Kasumi-1 (cell line): ENCODE results near the gene TRMT5.

Experiments used
- DNase-seq, 2 experiments: peaks; one replicate each; lab custom pipeline; 2025; lab: John Stamatoyannopoulos, UW

TRMT5 gene

GRCh38 chr14:60964904-60965303 is 16.0 kb downstream of the TRMT5 start:
- no peak for DNase-seq

- DNase-seq = no peak
These were observed 17.1 kb downstream of the TRMT5 start for GRCh38 chr14:60963761-60964160.

- no peak for DNase-seq
These were observed 22.7 kb downstream of the TRMT5 start for GRCh38 chr14:60958146-60958545.

GRCh38 chr14:60956632-60957031 is 24.2 kb downstream of the TRMT5 start:
- no peak for DNase-seq

GRCh38 chr14:60956202-60956601 is 24.7 kb downstream of the TRMT5 start:
- DNase-seq = no peak

- DNase-seq = no peak
These were observed 29.0 kb downstream of the TRMT5 start for GRCh38 chr14:60951776-60952435.

- no peak for DNase-seq
These were observed 34.1 kb downstream of the TRMT5 start for GRCh38 chr14:60946773-60947172.

GRCh38 chr14:60945984-60946383 is 34.9 kb downstream of the TRMT5 start:
- peak; percentile 69 to 70 for DNase-seq

GRCh38 chr14:60944204-60944603 is 36.7 kb downstream of the TRMT5 start:
- DNase-seq = no peak

- no peak for DNase-seq
These were observed 37.2 kb downstream of the TRMT5 start for GRCh38 chr14:60943637-60944032.

GRCh38 chr14:60935319-60935718 is 45.6 kb downstream of the TRMT5 start:
- DNase-seq = no peak

- no peak for DNase-seq
These were observed 46.8 kb downstream of the TRMT5 start for GRCh38 chr14:60933920-60934655.

GRCh38 chr14:60931218-60931617 is 49.7 kb downstream of the TRMT5 start:
- no peak for DNase-seq

GRCh38 chr14:60926002-60926401 is 54.9 kb downstream of the TRMT5 start:
- DNase-seq = no peak

- DNase-seq = no peak
These were observed 55.6 kb downstream of the TRMT5 start for GRCh38 chr14:60925286-60925685.

GRCh38 chr14:60922050-60922449 is 58.8 kb downstream of the TRMT5 start:
- DNase-seq = no peak
